SH-SY5Y (cell line): ENCODE measurements around the gene LHX4.

ENCODE experiments used
- GATA2 ChIP-seq: IDR thresholded peaks from 2 replicates; pipeline ENCODE4 v1.6.1; 2011; ENCODE audit warnings: mild to moderate bottlenecking, low read depth, low read length
- GATA3 ChIP-seq: IDR thresholded peaks from 2 replicates; pipeline ENCODE4 v1.6.1; 2011; ENCODE audit warnings: low read depth, mild to moderate bottlenecking, low read length, moderate library complexity

GRCh38 chr1:180286417-180286816, 56.4 kb downstream of the LHX4 start:
- TF ChIP-seq GATA2 (no peak), GATA3 (no peak)
